IMR-90 (cell line): ENCODE data around the gene LRAT.

ENCODE experiments used
- MAFK ChIP-seq: IDR thresholded peaks from 2 replicates; pipeline ENCODE4 v1.6.1; 2012; ENCODE audit warnings: low read depth, low read length, improper control_type of control experiment
- TF ChIP-seq, protein P1 (sequence below): conservative IDR thresholded peaks from 2 replicates; pipeline ENCODE4 v1.5.1; 2012; ENCODE audit warnings: mild to moderate bottlenecking, low read depth, low read length, improper control_type of control experiment

DNA sequence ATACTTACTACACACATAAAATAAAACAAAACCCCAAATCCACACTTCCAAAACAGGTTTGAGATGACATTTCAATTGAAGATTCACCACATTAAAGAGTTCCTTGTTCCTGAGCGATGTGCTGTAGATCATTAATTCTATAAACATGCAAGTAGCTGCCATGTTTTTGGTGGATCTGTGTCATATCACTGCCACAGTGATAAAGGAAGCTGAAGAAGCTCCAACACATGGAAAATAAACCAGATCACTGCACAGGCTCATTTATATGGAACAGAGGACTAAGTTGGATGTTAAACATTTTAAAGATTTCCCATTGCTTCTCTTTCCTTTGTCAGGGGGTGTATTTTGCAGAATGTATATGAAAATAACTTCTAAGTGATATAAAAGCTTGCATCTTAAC lies 34.5 kb downstream of the LRAT start:
- TF ChIP-seq, protein P1, sequence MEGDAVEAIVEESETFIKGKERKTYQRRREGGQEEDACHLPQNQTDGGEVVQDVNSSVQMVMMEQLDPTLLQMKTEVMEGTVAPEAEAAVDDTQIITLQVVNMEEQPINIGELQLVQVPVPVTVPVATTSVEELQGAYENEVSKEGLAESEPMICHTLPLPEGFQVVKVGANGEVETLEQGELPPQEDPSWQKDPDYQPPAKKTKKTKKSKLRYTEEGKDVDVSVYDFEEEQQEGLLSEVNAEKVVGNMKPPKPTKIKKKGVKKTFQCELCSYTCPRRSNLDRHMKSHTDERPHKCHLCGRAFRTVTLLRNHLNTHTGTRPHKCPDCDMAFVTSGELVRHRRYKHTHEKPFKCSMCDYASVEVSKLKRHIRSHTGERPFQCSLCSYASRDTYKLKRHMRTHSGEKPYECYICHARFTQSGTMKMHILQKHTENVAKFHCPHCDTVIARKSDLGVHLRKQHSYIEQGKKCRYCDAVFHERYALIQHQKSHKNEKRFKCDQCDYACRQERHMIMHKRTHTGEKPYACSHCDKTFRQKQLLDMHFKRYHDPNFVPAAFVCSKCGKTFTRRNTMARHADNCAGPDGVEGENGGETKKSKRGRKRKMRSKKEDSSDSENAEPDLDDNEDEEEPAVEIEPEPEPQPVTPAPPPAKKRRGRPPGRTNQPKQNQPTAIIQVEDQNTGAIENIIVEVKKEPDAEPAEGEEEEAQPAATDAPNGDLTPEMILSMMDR, result no peak
- TF ChIP-seq MAFK, result no peak
